ENCODE measurements around the gene RPF1. TPM values are rescaled to one million over a fixed set of nuclear protein-coding genes. Genes with fewer than 3 reads are reported as not detected.

Gene RPF1
- total and polyA plus RNA-seq, 2 of the 8 experiments (the other 6 are each of a cell fraction or from before 2014, with no cell fraction given) = 18.7 to 41.8 TPM

- TF ChIP-seq CBX5 (IDR thresholded peaks at IDR 0.05; ENCODE audit: low read depth, low read length) = no peak
These were observed 48.5 kb upstream of the RPF1 start (continued) for GRCh38 chr1:84430546-84430945.
